SH-SY5Y (cell line): ENCODE data around the gene ENTPD8.

ENCODE experiments used
- GATA2 ChIP-seq: IDR thresholded peaks from 2 replicates; pipeline ENCODE4 v1.6.1; 2011; ENCODE audit warnings: mild to moderate bottlenecking, low read depth, low read length
- GATA3 ChIP-seq: IDR thresholded peaks from 2 replicates; pipeline ENCODE4 v1.6.1; 2011; ENCODE audit warnings: low read depth, mild to moderate bottlenecking, low read length, moderate library complexity

GRCh38 chr9:137436761-137437600 is 4.2 kb downstream of the ENTPD8 start:
- TF ChIP-seq GATA3 (no peak), GATA2 (no peak)
